Caco-2 (cell line): ENCODE measurements around the gene CERK. TPM values are rescaled to one million over a fixed set of nuclear protein-coding genes. Genes with fewer than 3 reads are reported as not detected.
A peak's percentile ranks its signal among the peaks of the same experiment; 100 is the strongest.
"Not testable (repeated sequence)": the region's sequence is repeated elsewhere in the genome, so short reads cannot be mapped to it uniquely, and the experiment has no call there.

Experiments
- BruUV-seq: library from RNA; stranded (reverse); fragments of 400-500 nt; replicated peaks from 2 replicates; lab custom pipeline; 2021; lab: Mats Ljungman, UMichigan
- CTCF ChIA-PET: fragments of 300-600 bp; sonication (Branson Sonifier 250); formaldehyde crosslinking; loops from one replicate; lab custom pipeline; 2022; ENCODE audit warnings: antibody characterized with exemption; lab: Charles Lee
- POLR2A ChIA-PET: fragments of 300-600 bp; sonication (Branson Sonifier 250); formaldehyde crosslinking; loops from one replicate; lab custom pipeline; 2022; ENCODE audit warnings: antibody characterized with exemption; lab: Charles Lee
- DNase-seq, 2 experiments: peaks; one replicate each; pipeline versions ENCODE4 v3.0.0 to v3.0.0-alpha.2; 2020 to 2022
- H3K27me3 ChIP-seq: replicated peaks from 2 replicates; pipeline ENCODE4 v1.6.0; 2011; ENCODE audit warnings: low read length; ENCODE audit not compliant: control insufficient read depth, insufficient read depth
- H3K36me3 ChIP-seq: 2 replicates; pipeline ENCODE4 v1.5.1; 2011; ENCODE audit warnings: low read length; ENCODE audit not compliant: control insufficient read depth, insufficient read depth
- H3K4me1 ChIP-seq: fragments of 250-450 bp; sonication (Bioruptor Pico); 2 replicates; pipeline ENCODE4 v1.5.1; 2020; ENCODE audit warnings: mild to moderate bottlenecking
- H3K4me3 ChIP-seq: 2 replicates; pipeline ENCODE4 v1.5.1; 2011; ENCODE audit warnings: low read depth, mild to moderate bottlenecking, control low read depth, low read length
- H3K9me3 ChIP-seq: fragments of 250-450 bp; sonication (Bioruptor Pico); 2 replicates; pipeline ENCODE4 v1.5.1; 2020; ENCODE audit warnings: mild to moderate bottlenecking, moderate library complexity
- H3K27ac Mint-ChIP-seq: one replicate; pipeline ENCODE4 v1.8.0; 2022; ENCODE audit warnings: mixed read lengths; ENCODE audit not compliant: unreplicated experiment
- H3K27me3 Mint-ChIP-seq: one replicate; pipeline ENCODE4 v1.8.0; 2022; ENCODE audit warnings: mixed read lengths; ENCODE audit not compliant: insufficient read depth, unreplicated experiment
- H3K36me3 Mint-ChIP-seq: one replicate; pipeline ENCODE4 v1.8.0; 2022; ENCODE audit warnings: mild to moderate bottlenecking, mixed read lengths; ENCODE audit not compliant: insufficient read depth, unreplicated experiment
- H3K4me1 Mint-ChIP-seq: one replicate; pipeline ENCODE4 v1.8.0; 2022; ENCODE audit warnings: low read depth, mixed read lengths; ENCODE audit not compliant: unreplicated experiment
- H3K4me3 Mint-ChIP-seq: one replicate; pipeline ENCODE4 v1.8.0; 2022; ENCODE audit warnings: mild to moderate bottlenecking, moderate library complexity, mixed read lengths; ENCODE audit not compliant: unreplicated experiment
- H3K9me3 Mint-ChIP-seq: one replicate; pipeline ENCODE4 v1.8.0; 2022; ENCODE audit warnings: mixed read lengths; ENCODE audit not compliant: unreplicated experiment
- CTCF ChIP-seq, 2 experiments: fragments of 200-600 bp in 1 of 2; IDR thresholded peaks; 1 replicate in 1 of 2; 2 replicates in 1 of 2; pipeline versions ENCODE4 v1.5.1 to v1.8.0; 2011 to 2022; ENCODE audit warnings: antibody characterized with exemption in 1 of 2, control low read depth in 1 of 2, inconsistent platforms in 1 of 2, low read depth in 1 of 2, low read length in 1 of 2, mild to moderate bottlenecking in 1 of 2, moderate library complexity in 1 of 2; ENCODE audit not compliant: insufficient read depth in 1 of 2, severe bottlenecking in 1 of 2, unreplicated experiment in 1 of 2
- intact Hi-C: fragments of 100-400 bp; cut with micrococcal nuclease; formaldehyde crosslinking; loops from one replicate; pipeline ENCODE4 v1.10.0; 2022; ENCODE audit not compliant: unreplicated experiment
- total RNA-seq: library from RNA; stranded (reverse); gene quantifications from 2 replicates; pipeline ENCODE4 v1.2.3, GENCODE V29; 2022

CERK gene
- total RNA-seq, 1 experiment from 2014 or later: 35.0 TPM

- Histone ChIP-seq H3K4me1 (peaks cover 13% of the 10 kb centered on the region), H3K4me3 (no peak overlapping the region), H3K36me3 (no peaks in the 10 kb centered on the region), H3K9me3 (no peaks in the 10 kb centered on the region), H3K27me3 (no peaks in the 10 kb centered on the region)
- peaks cover 7% of the 10 kb centered on the region for H3K4me1 Mint-ChIP-seq
- no peaks in the 10 kb centered on the region for H3K27me3 Mint-ChIP-seq
- peaks cover 12% of the 10 kb centered on the region for H3K36me3 Mint-ChIP-seq
- peak overlapping the region; percentile 22 for H3K27ac Mint-ChIP-seq
- no peaks in the 10 kb centered on the region for H3K9me3 Mint-ChIP-seq
- no peak for DNase-seq
- ChIA-PET POLR2A (no interaction called here), CTCF (interaction anchor here (0.9 kb wide), 1 partner anchor 23 kb away, joined by 3 read pairs; no protein-coding TSS in a partner anchor)
- H3K4me3 Mint-ChIP-seq: no peak overlapping the region
- TF ChIP-seq CTCF (IDR thresholded peaks at IDR 0.05; ENCODE audit: insufficient read depth in 1 of 2, low read depth in 1 of 2, low read length in 1 of 2, severe bottlenecking in 1 of 2, unreplicated experiment in 1 of 2): no peak
- BruUV-seq: no TSS peak
- intact Hi-C loops: no loop called here
Measured at GRCh38 chr22:46636221-46637002, 101.6 kb downstream of the CERK start.

GRCh38 chr22:46635756-46636155 lies 102.3 kb downstream of the CERK start:
- H3K9me3 Mint-ChIP-seq: no peaks in the 10 kb centered on the region
- no peaks in the 10 kb centered on the region for H3K27me3 Mint-ChIP-seq
- ChIA-PET POLR2A (no interaction called here), CTCF (interaction anchor here (0.6 to 0.9 kb wide), 2 partner anchors 23 to 72 kb away, joined by 3 read pairs; no protein-coding TSS in a partner anchor)
- no peaks in the 10 kb centered on the region for H3K9me3 ChIP-seq
- intact Hi-C loops: no loop called here
- no peak for TF ChIP-seq CTCF (IDR thresholded peaks at IDR 0.05; ENCODE audit: insufficient read depth in 1 of 2, low read depth in 1 of 2, low read length in 1 of 2, severe bottlenecking in 1 of 2, unreplicated experiment in 1 of 2)
- H3K4me1 ChIP-seq: peaks cover 13% of the 10 kb centered on the region
- no peak overlapping the region for H3K4me3 ChIP-seq
- peak in 1 of 2 experiments; percentile 28 for DNase-seq
- no peaks in the 10 kb centered on the region for H3K27me3 ChIP-seq
- H3K4me1 Mint-ChIP-seq: peaks cover 7% of the 10 kb centered on the region
- BruUV-seq: no TSS peak
- no peak overlapping the region for H3K4me3 Mint-ChIP-seq
- no peaks in the 10 kb centered on the region for H3K36me3 ChIP-seq
- H3K36me3 Mint-ChIP-seq: peaks cover 12% of the 10 kb centered on the region
- H3K27ac Mint-ChIP-seq: peak overlapping the region; percentile 22

GRCh38 chr22:46634973-46635685 lies 102.9 kb downstream of the CERK start:
- H3K4me3 ChIP-seq, BruUV-seq, H3K36me3 ChIP-seq, POLR2A ChIA-PET, intact Hi-C loops, H3K9me3 Mint-ChIP-seq, H3K27me3 ChIP-seq, H3K27me3 Mint-ChIP-seq, H3K9me3 ChIP-seq, H3K4me3 Mint-ChIP-seq, H3K27ac Mint-ChIP-seq, H3K4me1 Mint-ChIP-seq: not testable (repeated sequence)
- peaks cover 12% of the 10 kb centered on the region for H3K36me3 Mint-ChIP-seq
- peaks cover 13% of the 10 kb centered on the region for H3K4me1 ChIP-seq
- CTCF ChIA-PET: interaction anchor here (0.6 kb wide), 1 partner anchor 71 kb away, joined by 3 read pairs; no protein-coding TSS in a partner anchor
- DNase-seq: peak in 1 of 2 experiments; percentile 50

Other genes with a start within 250 kb of the CERK start
- gene CELSR1, start 200.6 kb downstream of the CERK start, total RNA-seq: 29.5 and 33.2 TPM in 2 replicates
- 20.8 and 23.4 TPM in 2 replicates for gene GRAMD4, start 117.9 kb downstream of the CERK start, total RNA-seq
- 26.7 and 32.6 TPM in 2 replicates for gene TBC1D22A, start 24.4 kb upstream of the CERK start, total RNA-seq